Adipocyte (in vitro differentiated cells): ENCODE data around the gene ZMIZ1.
A peak's percentile ranks its signal among the peaks of the same experiment; 100 is the strongest.

Experiments used
- DNase-seq: peaks from one replicate; pipeline ENCODE4 v3.0.0-alpha.2; 2015; ENCODE audit warnings: low read depth
- H3K27me3 ChIP-seq: replicated peaks from 2 replicates; pipeline ENCODE4 v1.7.0; 2013; ENCODE audit warnings: mild to moderate bottlenecking, low read length, moderate library complexity; ENCODE audit not compliant: control insufficient read depth, insufficient read depth
- H3K36me3 ChIP-seq: 2 replicates; pipeline ENCODE4 v1.7.0; 2013; ENCODE audit warnings: low read length, mild to moderate bottlenecking, moderate library complexity; ENCODE audit not compliant: control insufficient read depth, insufficient read depth, severe bottlenecking
- H3K4me1 ChIP-seq: 2 replicates; pipeline ENCODE4 v1.7.0; 2013; ENCODE audit warnings: mild to moderate bottlenecking, low read length, moderate library complexity; ENCODE audit not compliant: control insufficient read depth, insufficient read depth
- H3K4me3 ChIP-seq: 2 replicates; pipeline ENCODE4 v1.7.0; 2013; ENCODE audit warnings: mild to moderate bottlenecking, low read length, moderate library complexity
- H3K9ac ChIP-seq: 2 replicates; pipeline ENCODE4 v1.7.0; 2013; ENCODE audit warnings: mild to moderate bottlenecking, low read length, moderate library complexity
- H3K9me3 ChIP-seq: 2 replicates; pipeline ENCODE4 v1.7.0; 2013; ENCODE audit warnings: mild to moderate bottlenecking, low read length, moderate library complexity; ENCODE audit not compliant: control insufficient read depth

The ZMIZ1 gene

DNA sequence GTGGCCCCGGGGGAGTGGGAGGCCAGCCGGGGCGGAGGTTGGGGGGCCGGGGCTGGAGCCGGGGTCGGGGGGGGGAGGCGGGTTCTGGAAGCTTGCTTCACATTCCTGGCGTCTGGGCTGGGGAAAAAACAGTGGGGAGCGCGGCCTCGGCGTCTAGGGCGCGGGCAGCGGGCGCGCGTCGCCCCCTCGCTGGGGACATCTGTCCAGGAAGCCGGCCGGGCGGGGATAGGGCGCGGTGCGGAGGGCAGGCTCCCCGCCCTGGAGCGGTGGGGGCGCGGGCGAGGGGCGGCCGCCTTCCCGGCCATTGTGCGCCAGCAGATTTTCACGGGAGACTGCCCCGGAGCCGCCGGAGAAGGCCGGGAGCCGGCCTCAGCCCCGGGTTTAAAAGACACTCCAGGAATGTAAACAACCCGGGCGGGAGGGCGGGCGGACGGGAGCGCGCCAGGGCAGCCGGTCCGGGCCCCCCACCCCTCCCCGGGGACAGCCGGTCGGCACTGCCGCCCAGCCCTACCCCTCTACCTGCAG, 1.4 kb downstream of the ZMIZ1 start:
- peak; percentile 78 for DNase-seq
- Histone ChIP-seq H3K9ac (peak overlapping the region; percentile 96), H3K36me3 (no peaks in the 10 kb centered on the region)

DNA sequence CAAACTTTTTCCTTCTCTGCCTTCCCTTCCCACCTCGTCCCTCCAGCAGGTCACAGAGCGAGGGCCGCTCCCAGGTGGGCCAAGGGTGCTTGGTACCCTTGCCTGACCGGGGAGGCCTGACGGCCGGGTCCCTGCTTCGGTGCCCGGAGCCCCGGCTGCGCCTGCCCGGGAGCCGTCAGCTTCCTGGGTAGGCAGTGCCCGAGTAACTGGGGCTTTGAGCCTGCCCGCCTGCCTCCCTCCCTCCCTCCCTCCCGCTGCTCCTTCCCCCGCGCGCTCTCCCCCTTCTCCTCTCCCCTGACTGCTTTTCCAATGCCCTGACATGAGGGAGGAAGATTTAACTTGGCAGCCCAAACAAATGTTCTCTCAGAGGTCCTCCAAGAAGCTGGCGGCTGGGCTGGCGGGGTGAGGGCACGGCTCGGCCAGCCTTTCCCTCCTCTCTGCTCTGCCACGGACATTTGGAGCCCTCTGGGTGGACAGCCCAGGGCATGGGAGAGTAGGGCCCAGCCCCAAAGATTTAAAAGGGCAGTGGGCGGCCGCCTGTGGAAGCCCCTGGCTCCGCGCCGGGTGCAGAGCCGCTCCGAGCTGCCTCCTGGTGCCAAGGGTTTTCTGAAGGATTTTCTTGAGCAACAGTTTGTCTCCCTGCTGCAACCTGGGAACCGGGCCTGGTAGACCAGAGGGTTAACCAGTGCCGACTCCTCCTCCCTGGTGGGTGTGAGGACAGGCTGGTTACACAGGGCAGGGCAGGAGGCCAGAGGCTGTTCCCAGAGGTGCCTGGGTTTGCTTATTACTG, 2.0 kb downstream of the ZMIZ1 start:
- Histone ChIP-seq H3K4me3 (peak overlapping the region; percentile 95), H3K9ac (peak overlapping the region; percentile 96), H3K27me3 (no peaks in the 10 kb centered on the region), H3K4me1 (peaks cover 46% of the 10 kb centered on the region), H3K36me3 (no peaks in the 10 kb centered on the region), H3K9me3 (no peaks in the 10 kb centered on the region)
- DNase-seq = peak; percentile 92

More for the DNA sequence above, 1.4 kb downstream of the ZMIZ1 start:
- no peaks in the 10 kb centered on the region for H3K9me3 ChIP-seq
- H3K4me1 ChIP-seq = peaks cover 40% of the 10 kb centered on the region
- H3K4me3 ChIP-seq = peak overlapping the region; percentile 95
- H3K27me3 ChIP-seq = no peaks in the 10 kb centered on the region

DNA sequence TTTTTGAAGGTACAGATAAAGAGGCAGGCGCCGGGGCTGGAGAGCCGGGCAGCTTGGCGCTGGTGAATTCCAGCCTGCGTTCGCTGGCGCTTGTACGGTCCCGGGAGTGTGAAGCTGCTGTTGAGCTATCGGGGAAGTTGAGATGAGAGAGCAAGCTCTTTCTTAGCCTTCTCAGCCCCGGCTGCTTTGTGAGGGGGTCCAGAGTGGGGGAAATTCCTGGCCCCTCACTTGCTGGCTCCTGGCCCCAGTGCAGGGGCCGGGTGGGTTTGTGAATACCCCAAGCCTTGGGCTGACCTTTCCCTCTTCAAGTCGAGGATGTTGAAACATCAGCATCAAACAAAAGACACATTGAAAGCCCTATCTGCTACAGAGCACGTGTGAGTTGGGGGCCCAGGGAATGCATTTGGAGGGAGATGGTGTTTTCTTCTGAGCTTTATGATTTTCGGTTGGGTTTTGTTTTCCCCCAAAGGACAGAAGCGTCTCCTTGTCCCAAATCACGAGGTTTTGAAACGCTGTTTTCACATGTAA, 2.7 kb downstream of the ZMIZ1 start:
- Histone ChIP-seq H3K4me1 (peaks cover 50% of the 10 kb centered on the region), H3K9ac (peak overlapping the region; percentile 96), H3K4me3 (peak overlapping the region; percentile 95), H3K27me3 (no peaks in the 10 kb centered on the region), H3K9me3 (no peaks in the 10 kb centered on the region), H3K36me3 (no peaks in the 10 kb centered on the region)
- DNase-seq = no peak

DNA sequence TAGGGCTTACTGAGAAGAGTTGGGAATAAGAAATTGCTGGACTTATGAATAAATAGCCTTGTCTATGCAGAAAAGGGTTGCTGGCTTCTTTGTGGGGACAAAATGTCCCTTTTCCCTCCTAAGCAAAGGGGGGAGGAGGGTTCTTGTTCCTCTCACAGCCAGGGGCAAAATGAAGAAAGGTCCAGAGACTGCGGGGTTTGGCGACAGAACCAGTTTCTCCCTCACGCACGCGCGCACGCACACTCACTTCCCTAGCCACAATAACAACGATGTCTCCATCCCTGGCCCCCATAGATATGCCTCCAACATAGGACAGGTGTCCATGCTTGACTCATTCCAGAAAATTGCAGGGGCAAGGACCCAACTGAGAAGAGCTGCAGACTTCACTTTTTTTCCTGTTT, 3.3 kb downstream of the ZMIZ1 start:
- peak overlapping the region; percentile 95 for H3K4me3 ChIP-seq

DNA sequence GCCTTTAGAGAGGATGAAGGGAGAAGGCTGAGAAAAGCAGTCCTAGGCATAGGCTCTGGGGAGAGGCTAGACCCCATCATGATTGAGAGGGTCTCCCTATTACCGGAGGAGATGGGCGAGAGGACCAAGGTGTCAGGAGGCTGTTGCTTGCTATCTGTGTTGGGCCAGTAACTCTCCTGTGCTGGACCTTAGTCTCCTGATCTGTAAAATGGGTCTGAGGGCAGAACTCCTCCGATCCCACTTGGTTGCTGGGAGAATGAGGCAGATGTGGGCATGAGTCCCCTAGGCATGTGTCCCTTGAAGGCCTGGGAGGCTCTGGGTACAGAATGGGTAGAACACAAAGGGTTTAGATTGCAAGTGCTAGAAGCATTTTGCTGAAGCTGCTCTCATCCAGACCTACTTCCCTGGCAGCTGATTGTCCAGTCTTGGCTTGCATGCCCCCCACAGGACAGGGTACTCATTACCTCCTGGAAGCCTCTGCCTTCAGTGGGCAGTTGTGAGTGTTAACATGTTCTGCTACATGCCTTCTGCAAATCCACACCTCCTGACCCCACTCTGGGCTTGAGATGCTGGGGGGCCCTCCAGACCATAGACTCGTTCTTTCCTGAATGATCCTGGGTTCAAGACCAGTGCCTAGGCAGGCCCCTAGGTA, 4.4 kb downstream of the ZMIZ1 start:
- Histone ChIP-seq H3K9me3 (no peaks in the 10 kb centered on the region), H3K9ac (peak overlapping the region; percentile 96), H3K4me1 (peaks cover 65% of the 10 kb centered on the region), H3K4me3 (peak overlapping the region; percentile 95), H3K27me3 (no peaks in the 10 kb centered on the region), H3K36me3 (peaks cover 6% of the 10 kb centered on the region)
- no peak for DNase-seq

More for the DNA sequence above, 3.3 kb downstream of the ZMIZ1 start:
- H3K9me3 ChIP-seq = no peaks in the 10 kb centered on the region
- no peaks in the 10 kb centered on the region for H3K36me3 ChIP-seq
- H3K9ac ChIP-seq = peak overlapping the region; percentile 96
- DNase-seq = no peak
- no peaks in the 10 kb centered on the region for H3K27me3 ChIP-seq
- peaks cover 55% of the 10 kb centered on the region for H3K4me1 ChIP-seq

DNA sequence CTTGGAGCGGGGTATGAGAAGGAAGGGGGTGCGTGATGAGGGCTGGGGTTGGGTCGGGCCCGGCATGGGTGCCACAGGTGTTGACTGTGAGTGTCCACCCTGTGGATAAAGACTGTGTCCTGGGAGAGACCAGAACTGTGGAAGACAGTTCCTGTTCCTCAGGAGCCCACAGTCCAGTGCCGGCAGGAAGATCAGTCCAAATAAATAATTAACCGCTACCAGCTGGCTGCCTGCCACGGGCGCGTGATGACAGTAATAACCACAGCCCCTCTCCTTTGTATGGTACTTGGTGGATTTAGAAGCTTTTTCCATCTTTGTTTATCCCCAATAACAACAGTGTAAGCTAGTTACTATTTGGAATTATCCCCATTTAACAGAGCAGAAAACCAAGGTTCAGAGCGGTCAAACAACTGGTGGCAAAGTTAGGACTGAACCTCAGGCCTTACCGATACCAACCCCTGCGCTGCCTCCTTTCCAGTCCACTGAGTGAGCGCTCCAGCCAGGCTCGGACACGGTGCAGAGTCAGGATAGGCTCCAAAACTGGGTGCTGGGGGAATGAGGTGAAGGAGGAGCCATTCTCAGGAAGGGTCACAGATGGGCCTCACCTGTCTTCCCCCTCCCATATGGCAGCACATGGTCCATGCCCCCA, 5.1 kb downstream of the ZMIZ1 start:
- Histone ChIP-seq H3K9ac (peak overlapping the region; percentile 96), H3K4me1 (peaks cover 73% of the 10 kb centered on the region), H3K4me3 (peak overlapping the region; percentile 12), H3K36me3 (peaks cover 7% of the 10 kb centered on the region), H3K9me3 (no peaks in the 10 kb centered on the region), H3K27me3 (no peaks in the 10 kb centered on the region)
- no peak for DNase-seq

DNA sequence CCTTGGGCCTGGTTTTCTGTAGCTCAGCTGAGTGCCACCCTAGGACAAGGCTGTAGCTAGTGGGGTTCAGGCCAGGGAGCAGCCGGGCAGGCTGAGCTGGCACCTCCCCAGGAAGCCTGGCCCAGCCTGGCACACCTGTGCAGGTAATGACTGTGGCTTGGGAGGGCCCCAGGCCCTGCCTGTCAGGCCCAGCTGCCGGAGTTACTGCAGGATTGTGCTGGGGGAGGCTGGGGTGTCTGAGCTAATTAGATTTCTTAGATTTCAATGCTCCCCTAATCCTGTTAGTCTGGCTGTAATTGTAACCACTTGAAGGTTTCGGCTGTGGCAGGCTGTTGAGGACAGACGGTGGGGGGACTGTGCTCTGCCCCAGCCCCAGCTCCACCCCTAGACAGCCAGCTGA, 6.0 kb downstream of the ZMIZ1 start:
- DNase-seq = no peak
- H3K9me3 ChIP-seq = no peaks in the 10 kb centered on the region
- H3K9ac ChIP-seq = peak overlapping the region; percentile 13
- peaks cover 81% of the 10 kb centered on the region for H3K4me1 ChIP-seq
- H3K27me3 ChIP-seq = no peaks in the 10 kb centered on the region
- peaks cover 7% of the 10 kb centered on the region for H3K36me3 ChIP-seq
- H3K4me3 ChIP-seq = no peak overlapping the region

DNA sequence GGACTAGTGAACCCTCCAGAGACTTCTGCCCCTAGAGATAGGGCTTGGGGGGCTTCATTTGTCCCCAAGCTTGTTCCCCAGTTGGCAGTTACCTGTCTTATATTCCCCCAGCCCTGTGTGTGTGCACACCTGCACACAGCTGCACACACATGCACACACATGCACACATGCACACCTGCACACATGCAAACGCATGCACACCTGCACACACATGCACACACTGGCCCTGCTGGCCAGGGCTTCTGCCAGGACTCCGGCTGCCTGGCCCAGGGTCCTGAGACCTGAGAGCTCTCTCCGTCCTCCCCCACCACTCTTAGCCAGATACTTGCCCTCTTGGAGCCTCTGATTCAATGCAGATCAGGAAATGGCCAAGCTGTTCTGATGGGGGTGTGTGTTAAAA, 6.7 kb downstream of the ZMIZ1 start:
- Histone ChIP-seq H3K9me3 (no peaks in the 10 kb centered on the region), H3K36me3 (peaks cover 7% of the 10 kb centered on the region), H3K9ac (no peak overlapping the region), H3K4me3 (no peak overlapping the region), H3K4me1 (peaks cover 88% of the 10 kb centered on the region), H3K27me3 (no peaks in the 10 kb centered on the region)
- no peak for DNase-seq

DNA sequence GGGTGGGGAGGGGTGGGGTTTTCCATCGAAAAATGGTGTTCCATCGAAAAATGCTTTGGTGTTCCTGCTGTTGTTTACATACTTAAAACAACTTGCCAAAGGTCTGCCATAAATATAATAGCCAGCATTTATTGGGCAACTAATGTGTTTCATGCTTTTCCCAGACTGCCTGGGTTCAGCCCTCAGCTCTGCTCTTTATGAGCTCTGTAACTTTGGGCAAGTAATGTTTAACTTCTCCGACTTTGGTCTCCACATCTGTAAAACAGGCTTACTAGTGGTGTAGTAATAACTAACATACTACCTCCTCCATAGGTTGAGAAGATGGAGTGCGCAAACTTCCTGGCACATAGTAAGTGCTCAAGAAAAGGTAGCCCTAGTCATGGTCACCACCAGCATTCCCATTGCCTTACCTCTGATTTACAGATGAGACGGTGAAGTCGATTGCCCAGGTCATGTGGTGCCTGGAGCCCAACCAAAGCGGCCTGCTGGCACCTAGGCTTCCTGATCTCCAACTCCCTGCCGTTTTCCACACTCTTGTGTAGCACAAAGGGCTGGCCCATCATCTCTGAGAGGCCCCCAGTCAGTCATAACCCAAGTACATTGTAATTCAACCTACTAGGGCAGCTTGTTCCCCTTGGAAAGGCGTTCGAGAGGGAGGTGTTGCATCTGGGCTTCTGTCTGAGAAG, 8.9 kb downstream of the ZMIZ1 start:
- DNase-seq = no peak
- H3K9ac ChIP-seq = peak overlapping the region; percentile 7
- peaks cover 7% of the 10 kb centered on the region for H3K36me3 ChIP-seq
- no peaks in the 10 kb centered on the region for H3K9me3 ChIP-seq
- H3K4me3 ChIP-seq = no peak overlapping the region
- peaks cover 100% of the 10 kb centered on the region for H3K4me1 ChIP-seq
- H3K27me3 ChIP-seq = no peaks in the 10 kb centered on the region

DNA sequence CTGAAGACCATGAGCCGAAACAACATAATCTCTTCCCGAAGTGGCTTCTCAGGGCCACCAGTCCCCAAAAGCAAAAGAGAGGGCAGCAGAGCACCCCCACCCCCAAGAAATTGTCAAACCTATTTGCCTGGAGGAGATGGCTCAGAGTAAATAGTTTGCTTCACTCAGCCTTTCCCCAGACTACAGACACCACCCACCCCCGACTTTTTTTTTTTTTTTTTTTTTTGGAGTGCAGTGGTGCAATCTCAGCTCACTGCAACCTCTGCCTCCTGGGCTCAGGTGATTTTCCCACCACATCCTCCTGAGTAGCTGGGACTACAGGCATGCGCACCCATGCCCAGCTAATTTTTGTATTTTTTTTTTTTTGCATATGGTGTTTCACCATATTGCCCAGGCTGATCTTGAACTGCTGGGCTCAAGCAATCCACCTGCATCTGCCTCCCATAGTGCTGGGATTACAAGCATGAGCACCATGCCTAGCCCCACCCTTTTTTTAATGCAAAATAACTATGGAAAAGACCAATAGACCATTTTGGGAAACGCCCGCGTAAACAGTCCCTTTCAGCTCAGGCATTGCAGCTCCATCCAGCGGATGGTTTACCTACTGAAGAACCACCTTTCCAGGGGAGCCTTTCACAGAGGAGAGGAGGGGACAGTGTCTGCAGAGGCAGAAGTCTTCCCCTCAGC, 9.7 kb downstream of the ZMIZ1 start:
- peaks cover 100% of the 10 kb centered on the region for H3K4me1 ChIP-seq
- no peaks in the 10 kb centered on the region for H3K27me3 ChIP-seq
- DNase-seq = no peak

More for the DNA sequence above, 9.7 kb downstream of the ZMIZ1 start:
- Histone ChIP-seq H3K4me3 (no peak overlapping the region), H3K9ac (peak overlapping the region; percentile 45), H3K36me3 (peaks cover 7% of the 10 kb centered on the region), H3K9me3 (no peaks in the 10 kb centered on the region)
